Raji (cell line): ENCODE data around the gene AXIN1.

Experiments used
- POLR2A ChIP-seq: IDR thresholded peaks from 2 replicates; pipeline ENCODE4 v1.6.1; 2011; ENCODE audit warnings: low read depth, low read length, control low read depth; ENCODE audit not compliant: insufficient read depth

The AXIN1 gene

DNA sequence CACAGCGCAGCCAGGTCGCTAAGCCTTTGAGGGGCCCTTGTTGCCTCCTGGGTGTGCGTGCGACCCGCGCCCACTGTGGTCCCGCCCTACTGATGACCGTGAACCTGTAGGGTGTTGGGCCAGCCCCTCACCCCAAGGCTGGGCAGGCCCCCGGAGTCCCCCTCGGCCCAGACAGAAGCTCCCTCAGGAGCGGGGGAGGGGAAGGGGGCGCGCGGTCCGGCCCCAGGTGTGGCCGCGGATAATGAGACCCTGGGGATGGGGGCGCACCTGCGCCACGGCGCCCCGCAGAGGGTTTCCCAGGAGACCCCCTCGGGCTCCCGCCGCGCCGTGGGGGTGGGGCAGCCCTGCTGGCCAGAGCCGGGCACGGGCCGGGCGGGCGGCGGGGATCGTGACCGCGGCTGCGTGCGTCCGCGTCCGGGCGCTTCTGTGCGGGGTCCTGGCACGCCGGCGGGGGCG, 72.5 kb downstream of the AXIN1 start:
- TF ChIP-seq POLR2A = no peak

GRCh38 chr16:279531-279930, 73.0 kb downstream of the AXIN1 start:
- TF ChIP-seq POLR2A = no peak

- TF ChIP-seq POLR2A = no peak
Measured at GRCh38 chr16:278863-279366, 73.6 kb downstream of the AXIN1 start.

DNA sequence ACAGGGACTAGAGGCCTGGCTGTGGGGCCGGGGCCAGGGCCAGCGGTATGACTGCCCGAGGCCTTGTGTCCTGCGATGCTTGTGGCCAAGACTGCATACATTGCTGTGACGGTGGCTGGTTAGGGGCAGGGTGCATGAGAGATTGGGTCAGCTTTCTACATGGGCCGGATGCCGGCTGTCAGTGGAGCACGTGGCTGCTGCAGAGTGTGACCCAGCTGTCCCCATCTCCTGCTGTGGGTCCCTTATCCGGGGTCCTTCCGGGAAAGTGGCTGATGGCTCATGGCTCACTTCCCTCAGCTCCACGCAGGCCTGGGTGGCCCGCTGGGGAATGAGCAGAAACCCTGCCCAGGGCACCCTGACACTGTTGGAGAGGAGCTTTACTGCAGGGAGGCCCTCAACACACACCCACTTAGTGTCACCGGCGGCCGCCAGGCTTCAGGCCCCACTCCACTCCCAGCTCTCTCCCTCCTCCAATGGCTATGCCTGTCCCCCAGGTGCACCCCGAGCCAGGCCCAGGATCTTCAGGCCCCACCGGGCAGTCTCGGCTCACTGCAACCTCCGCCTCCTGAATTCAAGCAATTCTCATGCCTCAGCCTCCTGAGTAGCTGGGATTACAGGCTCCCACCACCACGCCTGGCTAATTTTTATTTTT, 76.0 kb downstream of the AXIN1 start:
- no peak for TF ChIP-seq POLR2A

- TF ChIP-seq POLR2A = no peak
Measured at GRCh38 chr16:275786-276232, 76.7 kb downstream of the AXIN1 start, which contains the start of gene RGS11. Gene RGS11, minus strand, starts transcription at chr16:275944. Its CDS starts 33 bp downstream, at chr16:275911.

- no peak for TF ChIP-seq POLR2A
Measured at GRCh38 chr16:275041-275641, 77.4 kb downstream of the AXIN1 start.

GRCh38 chr16:273547-274421, 78.7 kb downstream of the AXIN1 start:
- TF ChIP-seq POLR2A = no peak

DNA sequence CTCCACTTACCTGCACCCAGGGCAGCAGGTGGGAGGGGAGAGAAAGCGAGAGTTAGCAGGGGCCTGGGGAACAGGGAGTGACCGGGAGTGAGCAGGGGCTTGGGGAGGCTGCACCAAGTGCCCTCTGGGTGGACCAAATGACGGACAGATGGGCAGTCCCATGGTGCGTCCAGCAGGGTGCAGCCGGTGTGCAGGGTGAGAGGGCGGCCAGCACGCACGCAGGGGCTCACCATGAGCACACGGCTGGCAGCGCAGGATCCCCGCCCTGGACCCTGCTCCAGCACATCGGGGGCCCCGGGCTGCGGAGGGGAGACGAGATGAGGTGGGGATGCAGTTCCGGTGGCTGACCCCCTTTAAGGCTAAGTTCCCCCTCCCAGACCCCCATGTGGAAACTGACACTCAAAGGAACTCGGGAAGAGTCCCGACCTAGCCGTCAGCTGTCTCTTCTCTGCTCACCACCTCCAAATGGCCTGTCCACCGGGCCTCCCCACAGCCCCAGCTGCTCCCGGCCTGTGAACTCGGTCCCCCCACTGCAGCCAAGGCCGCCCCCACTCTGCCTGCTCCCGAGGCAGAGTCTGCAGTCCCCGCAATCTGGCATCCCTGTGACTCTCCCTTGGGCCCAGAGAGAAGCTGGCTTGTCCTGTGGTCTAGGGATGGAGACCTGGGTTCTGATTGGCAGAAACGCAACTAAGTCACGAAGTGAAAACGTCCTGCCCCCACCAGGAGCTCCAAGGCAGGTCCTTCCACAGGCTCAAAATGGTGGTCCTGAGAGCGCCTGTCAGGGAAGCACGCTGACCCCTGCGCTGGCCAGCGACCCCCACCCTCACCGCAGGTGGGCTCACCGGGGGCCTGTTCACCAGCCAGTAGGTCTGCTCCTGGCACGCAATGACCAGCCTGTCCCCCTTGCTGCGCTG, 79.6 kb downstream of the AXIN1 start:
- no peak for TF ChIP-seq POLR2A

DNA sequence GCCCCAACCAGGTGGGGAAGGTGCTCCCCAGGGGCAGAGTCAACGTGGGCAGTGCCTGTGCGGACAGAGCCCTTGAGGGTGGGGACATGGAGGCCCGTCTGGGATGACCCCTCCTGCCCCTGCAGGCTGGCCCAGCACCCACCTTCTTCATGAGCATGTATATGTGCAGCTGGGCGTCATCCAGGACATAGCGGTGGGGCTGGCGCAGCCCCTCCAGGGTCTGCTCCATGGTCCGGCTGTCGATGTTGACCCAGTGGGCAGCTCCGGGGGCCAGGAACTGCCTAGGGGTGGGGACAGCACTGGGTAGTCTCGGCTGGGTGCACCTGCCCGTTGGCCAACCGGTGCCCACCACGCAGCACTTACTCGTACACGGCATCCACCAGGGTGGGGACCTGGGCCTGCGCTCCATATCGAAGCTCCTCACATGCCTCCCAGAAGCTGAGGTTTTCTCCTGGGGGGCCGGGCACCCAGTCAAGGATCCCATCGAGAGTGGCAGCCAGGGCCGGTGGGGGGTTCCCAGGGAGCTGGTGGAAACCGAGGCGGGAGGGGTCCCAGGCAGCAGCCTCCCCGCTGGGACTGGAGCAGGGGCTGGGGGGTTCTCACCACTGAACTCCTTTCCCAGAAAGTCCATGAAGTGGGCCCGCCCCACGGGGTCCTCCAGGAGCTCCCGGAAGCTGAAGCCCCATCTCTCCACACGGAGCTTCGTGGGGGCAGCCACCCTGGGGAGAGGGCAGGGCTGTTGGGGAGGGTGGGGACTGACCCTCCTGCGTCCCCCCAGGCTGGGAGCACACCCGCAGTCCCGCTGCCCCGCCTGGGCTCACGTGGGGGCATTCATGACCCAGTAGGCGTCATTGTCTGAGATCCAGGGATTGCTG, 81.9 kb downstream of the AXIN1 start:
- TF ChIP-seq POLR2A = no peak

DNA sequence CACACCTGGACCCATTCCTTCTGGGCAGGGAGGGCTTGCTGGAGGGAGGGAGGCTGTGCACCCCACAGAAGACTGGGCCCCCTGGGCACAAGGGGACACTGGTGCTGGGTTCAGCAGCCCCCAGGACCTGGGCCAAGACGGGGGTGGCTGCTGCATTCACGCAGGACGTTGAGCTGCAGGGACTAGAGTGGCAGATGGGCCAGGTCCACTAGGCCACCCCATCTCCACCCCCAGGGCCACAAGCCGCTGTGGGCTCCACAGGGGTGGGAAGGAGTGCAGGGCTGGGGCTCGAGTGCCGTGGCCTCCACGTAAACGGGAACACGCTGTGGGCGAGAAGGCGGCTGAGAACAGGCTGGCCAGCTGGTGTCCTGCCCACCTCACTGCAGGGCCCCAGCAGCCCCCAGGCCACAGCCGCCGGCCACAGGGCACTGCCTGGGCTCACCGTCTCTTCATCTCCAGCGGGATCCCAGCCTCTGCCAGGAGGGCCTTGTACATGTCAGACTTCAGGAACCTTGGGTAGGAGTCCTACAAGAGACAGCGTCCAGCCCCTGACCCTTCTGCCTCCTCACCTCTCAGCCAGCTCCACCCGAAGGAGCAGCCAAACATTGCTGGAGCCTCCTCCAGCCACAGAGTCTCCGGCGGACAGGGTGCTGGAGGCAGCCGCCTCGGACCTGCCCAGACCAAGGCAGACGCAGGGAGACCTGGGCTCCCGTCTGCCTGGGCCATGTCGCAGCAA, 83.3 kb downstream of the AXIN1 start:
- TF ChIP-seq POLR2A = no peak

DNA sequence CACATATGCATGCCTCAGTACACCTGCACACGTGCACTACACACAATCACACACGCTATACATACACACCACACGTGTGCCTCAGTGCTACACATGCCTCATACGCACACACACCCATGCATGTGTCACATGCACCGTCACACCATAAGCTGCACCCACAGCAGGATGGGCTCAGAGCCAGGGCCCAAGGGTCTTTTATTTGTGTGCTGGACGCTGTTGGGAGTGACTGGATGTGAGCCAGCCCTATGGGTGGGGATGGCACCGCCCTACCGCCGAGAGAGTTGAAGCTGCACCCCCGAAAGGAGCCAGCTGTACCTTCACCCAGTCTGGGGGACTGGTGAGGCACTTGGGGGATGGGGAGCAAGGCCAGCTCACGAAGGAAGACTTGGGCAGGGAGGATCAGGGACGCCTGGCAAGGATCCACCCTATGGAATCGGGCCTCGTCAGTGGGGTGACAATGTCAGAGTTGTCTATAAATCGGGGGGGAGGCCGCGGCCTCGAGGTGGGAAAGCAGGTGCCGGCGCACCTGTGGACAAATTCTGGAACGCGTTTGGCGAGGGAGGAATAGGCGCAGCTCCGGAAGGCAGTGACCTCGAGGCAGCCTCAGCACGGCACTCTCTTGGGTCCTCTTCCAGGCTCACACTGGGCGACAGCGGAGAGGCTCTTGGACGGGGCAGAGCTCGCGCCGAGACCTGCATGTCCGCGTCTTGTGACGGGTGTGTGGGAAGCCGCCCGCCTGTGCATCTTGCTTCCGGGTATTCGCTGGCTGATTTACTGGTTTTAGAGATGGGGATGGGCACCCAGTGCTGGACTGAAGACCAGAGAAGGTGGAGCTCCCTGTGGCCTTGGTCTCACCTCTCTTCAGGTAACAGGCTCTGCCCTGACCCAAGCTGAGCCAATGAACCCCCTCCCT, 84.1 kb downstream of the AXIN1 start:
- no peak for TF ChIP-seq POLR2A
